T-helper 17 cell (primary cell): Measurements from ENCODE around the gene SPOCK2. TPM values are rescaled to one million over a fixed set of nuclear protein-coding genes. Genes with fewer than 3 reads are reported as not detected.

Experiments used
- ATAC-seq: fragments of 150-1000 bp; cut with Tn5 transposase; 2 replicates; pipeline ENCODE4 v1.10.0; 2021; ENCODE audit warnings: mild to moderate bottlenecking, moderate library complexity
- DNase-seq, 3 donors: peaks; one replicate each; pipeline versions ENCODE4 v3.0.0 to v3.0.0-alpha.2; 2020 to 2021
- H3K9me3 ChIP-seq: one replicate; pipeline ENCODE4 v1.7.0; 2013; ENCODE audit warnings: low read length, mild to moderate bottlenecking; ENCODE audit not compliant: control insufficient read depth, poor library complexity, severe bottlenecking
- H3K27ac Mint-ChIP-seq: one replicate; pipeline ENCODE4 v1.8.0; 2022; ENCODE audit warnings: mild to moderate bottlenecking, moderate library complexity, mixed read lengths
- H3K27me3 Mint-ChIP-seq: one replicate; pipeline ENCODE4 v1.8.0; 2022; ENCODE audit warnings: mixed read lengths
- H3K36me3 Mint-ChIP-seq: one replicate; pipeline ENCODE4 v1.8.0; 2022; ENCODE audit warnings: low read depth, mixed read lengths
- H3K4me1 Mint-ChIP-seq: one replicate; pipeline ENCODE4 v1.8.0; 2022; ENCODE audit warnings: mild to moderate bottlenecking, mixed read lengths
- H3K4me3 Mint-ChIP-seq: one replicate; pipeline ENCODE4 v1.8.0; 2022; ENCODE audit warnings: mild to moderate bottlenecking, moderate library complexity, mixed read lengths
- total RNA-seq, 4 donors: library from RNA in 2 of 4; stranded (reverse) in 2 of 4; gene quantifications; one replicate each; pipeline ENCODE4 v1.2.3 and lab custom pipeline; 2022 to 2026

Gene SPOCK2
- total RNA-seq, 2 donors from 2014 or later, result 603 to 772 TPM

- peaks cover 23% of the 10 kb centered on the region for H3K4me1 Mint-ChIP-seq
Measured at GRCh38 chr10:72068126-72068765, 20.1 kb downstream of the SPOCK2 start.

GRCh38 chr10:72067463-72068125 lies 20.8 kb downstream of the SPOCK2 start:
- peaks cover 10% of the 10 kb centered on the region for H3K36me3 Mint-ChIP-seq
- ATAC-seq (peak; percentile 6), DNase-seq (no peak)
- peak overlapping the region; percentile 63 for H3K4me3 Mint-ChIP-seq
- no peaks in the 10 kb centered on the region for H3K9me3 ChIP-seq
- peak overlapping the region; percentile 77 for H3K27ac Mint-ChIP-seq
- no peaks in the 10 kb centered on the region for H3K27me3 Mint-ChIP-seq
- H3K4me1 Mint-ChIP-seq, result peaks cover 23% of the 10 kb centered on the region

More at GRCh38 chr10:72068126-72068765, 20.1 kb downstream of the SPOCK2 start:
- Mint-ChIP-seq H3K36me3 (peaks cover 10% of the 10 kb centered on the region), H3K27me3 (no peaks in the 10 kb centered on the region), H3K4me3 (peak overlapping the region; percentile 86), H3K27ac (no peak overlapping the region)
- no peaks in the 10 kb centered on the region for H3K9me3 ChIP-seq
- peak; percentile 11 for ATAC-seq
- no peak for DNase-seq

GRCh38 chr10:72066318-72067284 lies 21.8 kb downstream of the SPOCK2 start:
- DNase-seq, result no peak
- Mint-ChIP-seq H3K27ac (peak overlapping the region; percentile 77), H3K4me3 (peak overlapping the region; percentile 31), H3K27me3 (no peaks in the 10 kb centered on the region), H3K4me1 (peaks cover 22% of the 10 kb centered on the region), H3K36me3 (peaks cover 10% of the 10 kb centered on the region)
- no peak for ATAC-seq
- no peaks in the 10 kb centered on the region for H3K9me3 ChIP-seq

- Mint-ChIP-seq H3K36me3 (peaks cover 10% of the 10 kb centered on the region), H3K4me3 (no peak overlapping the region), H3K4me1 (peaks cover 19% of the 10 kb centered on the region), H3K27me3 (no peaks in the 10 kb centered on the region), H3K27ac (peak overlapping the region; percentile 53)
- DNase-seq, result no peak
- no peak for ATAC-seq
- no peaks in the 10 kb centered on the region for H3K9me3 ChIP-seq
Measured at GRCh38 chr10:72065439-72066025, 22.8 kb downstream of the SPOCK2 start.

GRCh38 chr10:72063703-72064391 lies 24.5 kb downstream of the SPOCK2 start:
- DNase-seq (no peak), ATAC-seq (no peak)
- H3K36me3 Mint-ChIP-seq, result peaks cover 4% of the 10 kb centered on the region
- no peaks in the 10 kb centered on the region for H3K27me3 Mint-ChIP-seq
- H3K27ac Mint-ChIP-seq, result peak overlapping the region; percentile 93
- peaks cover 25% of the 10 kb centered on the region for H3K4me1 Mint-ChIP-seq
- H3K4me3 Mint-ChIP-seq, result peak overlapping the region; percentile 39
- H3K9me3 ChIP-seq, result no peaks in the 10 kb centered on the region

- Mint-ChIP-seq H3K4me3 (peak overlapping the region; percentile 79), H3K36me3 (peaks cover 2% of the 10 kb centered on the region), H3K4me1 (peaks cover 25% of the 10 kb centered on the region), H3K27me3 (no peaks in the 10 kb centered on the region), H3K27ac (peak overlapping the region; percentile 93)
- ATAC-seq, result no peak
- no peaks in the 10 kb centered on the region for H3K9me3 ChIP-seq
- DNase-seq, result no peak
Measured at GRCh38 chr10:72062832-72063702, 25.3 kb downstream of the SPOCK2 start.

- Mint-ChIP-seq H3K4me1 (peaks cover 27% of the 10 kb centered on the region), H3K36me3 (no peaks in the 10 kb centered on the region), H3K27ac (peak overlapping the region; percentile 93), H3K27me3 (no peaks in the 10 kb centered on the region), H3K4me3 (peak overlapping the region; percentile 79)
- DNase-seq (no peak), ATAC-seq (no peak)
- H3K9me3 ChIP-seq, result no peaks in the 10 kb centered on the region
Measured at GRCh38 chr10:72062382-72062781, 26.0 kb downstream of the SPOCK2 start.

- DNase-seq (no peak), ATAC-seq (peak; percentile 10)
- H3K9me3 ChIP-seq, result no peaks in the 10 kb centered on the region
- Mint-ChIP-seq H3K36me3 (no peaks in the 10 kb centered on the region), H3K27me3 (no peaks in the 10 kb centered on the region), H3K4me3 (peak overlapping the region; percentile 79), H3K4me1 (peaks cover 29% of the 10 kb centered on the region), H3K27ac (peak overlapping the region; percentile 93)
Measured at GRCh38 chr10:72061930-72062329, 26.4 kb downstream of the SPOCK2 start.

- H3K27ac Mint-ChIP-seq, result peak overlapping the region; percentile 93
- peak; percentile 12 for ATAC-seq
Measured at GRCh38 chr10:72061491-72061890, 26.9 kb downstream of the SPOCK2 start.

GRCh38 chr10:72059843-72060822 lies 28.2 kb downstream of the SPOCK2 start:
- H3K27ac Mint-ChIP-seq, result peak overlapping the region; percentile 93
- peaks cover 29% of the 10 kb centered on the region for H3K4me1 Mint-ChIP-seq
- H3K4me3 Mint-ChIP-seq, result peak overlapping the region; percentile 79
- H3K27me3 Mint-ChIP-seq, result no peaks in the 10 kb centered on the region
- DNase-seq, result no peak
- ATAC-seq, result peak; percentile 24
- H3K36me3 Mint-ChIP-seq, result no peaks in the 10 kb centered on the region
- H3K9me3 ChIP-seq, result no peaks in the 10 kb centered on the region

More at GRCh38 chr10:72061491-72061890, 26.9 kb downstream of the SPOCK2 start:
- no peaks in the 10 kb centered on the region for H3K27me3 Mint-ChIP-seq
- H3K9me3 ChIP-seq, result no peaks in the 10 kb centered on the region
- peaks cover 29% of the 10 kb centered on the region for H3K4me1 Mint-ChIP-seq
- peak overlapping the region; percentile 79 for H3K4me3 Mint-ChIP-seq
- H3K36me3 Mint-ChIP-seq, result no peaks in the 10 kb centered on the region
- DNase-seq, result no peak
